Caco-2 (cell line): ENCODE data around the gene RGS16. TPM values are rescaled to one million over a fixed set of nuclear protein-coding genes. Genes with fewer than 3 reads are reported as not detected.

ENCODE experiments used
- BruUV-seq: library from RNA; stranded (reverse); fragments of 400-500 nt; replicated peaks from 2 replicates; lab custom pipeline; 2021; lab: Mats Ljungman, UMichigan
- CTCF ChIA-PET: fragments of 300-600 bp; sonication (Branson Sonifier 250); formaldehyde crosslinking; loops from one replicate; lab custom pipeline; 2022; ENCODE audit warnings: antibody characterized with exemption; lab: Charles Lee
- POLR2A ChIA-PET: fragments of 300-600 bp; sonication (Branson Sonifier 250); formaldehyde crosslinking; loops from one replicate; lab custom pipeline; 2022; ENCODE audit warnings: antibody characterized with exemption; lab: Charles Lee
- DNase-seq, 2 experiments: peaks; one replicate each; pipeline versions ENCODE4 v3.0.0 to v3.0.0-alpha.2; 2020 to 2022
- H3K27me3 ChIP-seq: replicated peaks from 2 replicates; pipeline ENCODE4 v1.6.0; 2011; ENCODE audit warnings: low read length; ENCODE audit not compliant: control insufficient read depth, insufficient read depth
- H3K36me3 ChIP-seq: 2 replicates; pipeline ENCODE4 v1.5.1; 2011; ENCODE audit warnings: low read length; ENCODE audit not compliant: control insufficient read depth, insufficient read depth
- H3K4me1 ChIP-seq: fragments of 250-450 bp; sonication (Bioruptor Pico); 2 replicates; pipeline ENCODE4 v1.5.1; 2020; ENCODE audit warnings: mild to moderate bottlenecking
- H3K4me3 ChIP-seq: 2 replicates; pipeline ENCODE4 v1.5.1; 2011; ENCODE audit warnings: low read depth, mild to moderate bottlenecking, control low read depth, low read length
- H3K9me3 ChIP-seq: fragments of 250-450 bp; sonication (Bioruptor Pico); 2 replicates; pipeline ENCODE4 v1.5.1; 2020; ENCODE audit warnings: mild to moderate bottlenecking, moderate library complexity
- H3K27ac Mint-ChIP-seq: one replicate; pipeline ENCODE4 v1.8.0; 2022; ENCODE audit warnings: mixed read lengths; ENCODE audit not compliant: unreplicated experiment
- H3K27me3 Mint-ChIP-seq: one replicate; pipeline ENCODE4 v1.8.0; 2022; ENCODE audit warnings: mixed read lengths; ENCODE audit not compliant: insufficient read depth, unreplicated experiment
- H3K36me3 Mint-ChIP-seq: one replicate; pipeline ENCODE4 v1.8.0; 2022; ENCODE audit warnings: mild to moderate bottlenecking, mixed read lengths; ENCODE audit not compliant: insufficient read depth, unreplicated experiment
- H3K4me1 Mint-ChIP-seq: one replicate; pipeline ENCODE4 v1.8.0; 2022; ENCODE audit warnings: low read depth, mixed read lengths; ENCODE audit not compliant: unreplicated experiment
- H3K4me3 Mint-ChIP-seq: one replicate; pipeline ENCODE4 v1.8.0; 2022; ENCODE audit warnings: mild to moderate bottlenecking, moderate library complexity, mixed read lengths; ENCODE audit not compliant: unreplicated experiment
- H3K9me3 Mint-ChIP-seq: one replicate; pipeline ENCODE4 v1.8.0; 2022; ENCODE audit warnings: mixed read lengths; ENCODE audit not compliant: unreplicated experiment
- CTCF ChIP-seq, 2 experiments: fragments of 200-600 bp in 1 of 2; IDR thresholded peaks; 1 replicate in 1 of 2; 2 replicates in 1 of 2; pipeline versions ENCODE4 v1.5.1 to v1.8.0; 2011 to 2022; ENCODE audit warnings: antibody characterized with exemption in 1 of 2, control low read depth in 1 of 2, inconsistent platforms in 1 of 2, low read depth in 1 of 2, low read length in 1 of 2, mild to moderate bottlenecking in 1 of 2, moderate library complexity in 1 of 2; ENCODE audit not compliant: insufficient read depth in 1 of 2, severe bottlenecking in 1 of 2, unreplicated experiment in 1 of 2
- intact Hi-C: fragments of 100-400 bp; cut with micrococcal nuclease; formaldehyde crosslinking; loops from one replicate; pipeline ENCODE4 v1.10.0; 2022; ENCODE audit not compliant: unreplicated experiment
- total RNA-seq: library from RNA; stranded (reverse); gene quantifications from 2 replicates; pipeline ENCODE4 v1.2.3, GENCODE V29; 2022

Gene RGS16
- total RNA-seq, 1 experiment from 2014 or later, result 1.2 TPM

DNA sequence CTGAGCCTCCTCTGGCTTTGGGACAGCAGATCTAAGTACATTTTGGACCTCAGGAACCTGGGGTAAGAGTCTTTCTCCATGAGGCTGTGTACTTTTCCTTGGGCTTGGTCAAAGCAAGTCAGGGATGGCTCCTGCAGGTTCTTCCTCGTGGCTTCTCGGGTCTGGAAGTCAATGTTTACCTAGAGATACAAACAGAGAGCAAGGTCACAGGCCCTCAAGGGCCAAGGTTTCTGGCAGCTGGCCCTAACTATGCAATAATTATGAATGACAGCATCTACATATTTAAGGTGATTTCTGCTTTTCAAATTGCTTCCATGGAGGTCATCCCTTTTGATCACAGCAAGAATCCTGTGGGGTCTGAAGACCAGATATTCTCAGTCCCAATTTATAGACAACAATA is 42.5 kb upstream of the RGS16 start:
- intact Hi-C loops, result no loop called here
- Histone ChIP-seq H3K9me3 (no peaks in the 10 kb centered on the region), H3K4me1 (no peaks in the 10 kb centered on the region), H3K4me3 (no peak overlapping the region), H3K27me3 (no peaks in the 10 kb centered on the region), H3K36me3 (no peaks in the 10 kb centered on the region)
- BruUV-seq, result no TSS peak
- H3K27me3 Mint-ChIP-seq, result no peaks in the 10 kb centered on the region
- peaks cover 6% of the 10 kb centered on the region for H3K4me1 Mint-ChIP-seq
- no peak for DNase-seq
- ChIA-PET POLR2A (no interaction called here), CTCF (no interaction called here)
- no peak for TF ChIP-seq CTCF (IDR thresholded peaks at IDR 0.05; ENCODE audit: insufficient read depth in 1 of 2, low read depth in 1 of 2, low read length in 1 of 2, severe bottlenecking in 1 of 2, unreplicated experiment in 1 of 2)
- H3K27ac Mint-ChIP-seq, result no peak overlapping the region
- no peaks in the 10 kb centered on the region for H3K36me3 Mint-ChIP-seq
- H3K4me3 Mint-ChIP-seq, result no peak overlapping the region
- H3K9me3 Mint-ChIP-seq, result no peaks in the 10 kb centered on the region

GRCh38 chr1:182644886-182645285 is 40.7 kb upstream of the RGS16 start:
- Histone ChIP-seq H3K36me3 (no peaks in the 10 kb centered on the region), H3K4me1 (no peaks in the 10 kb centered on the region), H3K27me3 (no peaks in the 10 kb centered on the region), H3K4me3 (no peak overlapping the region), H3K9me3 (no peaks in the 10 kb centered on the region)
- H3K4me3 Mint-ChIP-seq, result no peak overlapping the region
- no peak for TF ChIP-seq CTCF (IDR thresholded peaks at IDR 0.05; ENCODE audit: insufficient read depth in 1 of 2, low read depth in 1 of 2, low read length in 1 of 2, severe bottlenecking in 1 of 2, unreplicated experiment in 1 of 2)
- no peaks in the 10 kb centered on the region for H3K36me3 Mint-ChIP-seq
- ChIA-PET POLR2A (no interaction called here), CTCF (interaction anchor here (1.0 kb wide), 1 partner anchor 138 kb away, joined by 3 read pairs; no protein-coding TSS in a partner anchor)
- intact Hi-C loops, result no loop called here
- H3K27ac Mint-ChIP-seq, result no peak overlapping the region
- no peaks in the 10 kb centered on the region for H3K27me3 Mint-ChIP-seq
- H3K9me3 Mint-ChIP-seq, result no peaks in the 10 kb centered on the region
- no TSS peak for BruUV-seq
- H3K4me1 Mint-ChIP-seq, result peaks cover 6% of the 10 kb centered on the region
- no peak for DNase-seq

- Histone ChIP-seq H3K4me1 (no peaks in the 10 kb centered on the region), H3K27me3 (no peaks in the 10 kb centered on the region), H3K4me3 (no peak overlapping the region), H3K36me3 (no peaks in the 10 kb centered on the region), H3K9me3 (no peaks in the 10 kb centered on the region)
- no peak overlapping the region for H3K4me3 Mint-ChIP-seq
- H3K27ac Mint-ChIP-seq, result no peak overlapping the region
- no peak for DNase-seq
- TF ChIP-seq CTCF (IDR thresholded peaks at IDR 0.05; ENCODE audit: insufficient read depth in 1 of 2, low read depth in 1 of 2, low read length in 1 of 2, severe bottlenecking in 1 of 2, unreplicated experiment in 1 of 2), result no peak
- BruUV-seq, result no TSS peak
- intact Hi-C loops, result no loop called here
- H3K4me1 Mint-ChIP-seq, result peaks cover 6% of the 10 kb centered on the region
- no peaks in the 10 kb centered on the region for H3K36me3 Mint-ChIP-seq
- ChIA-PET CTCF (no interaction called here), POLR2A (no interaction called here)
- no peaks in the 10 kb centered on the region for H3K27me3 Mint-ChIP-seq
- no peaks in the 10 kb centered on the region for H3K9me3 Mint-ChIP-seq
These were observed 39.5 kb upstream of the RGS16 start for GRCh38 chr1:182643699-182644098.
